ENCODE measurements around the gene GNAS-AS1.

- TF ChIP-seq RAD21 (IDR thresholded peaks at IDR 0.05; ENCODE audit: low read depth) (no peak), YY1 (IDR thresholded peaks at IDR 0.05; ENCODE audit: low read depth) (no peak), MAX (IDR thresholded peaks at IDR 0.05) (no peak), TEAD4 (IDR thresholded peaks at IDR 0.05) (no peak)
Measured at GRCh38 chr20:58824843-58825242, 25.9 kb downstream of the GNAS-AS1 start.
